NCI-H2196 (cell line): ENCODE results near the gene EEF1AKMT3.
"Not testable (repeated sequence)": the region's sequence is repeated elsewhere in the genome, so short reads cannot be mapped to it uniquely, and the experiment has no call there.

Experiments
- DNase-seq: peaks from one replicate; lab custom pipeline; 2025; ENCODE audit not compliant: unreplicated experiment; lab: John Stamatoyannopoulos, UW

The EEF1AKMT3 gene

GRCh38 chr12:57764662-57765002 lies 7.8 kb upstream of the EEF1AKMT3 start:
- no peak for DNase-seq

- DNase-seq: no peak
These were observed 7.3 kb upstream of the EEF1AKMT3 start for GRCh38 chr12:57765003-57765697.

GRCh38 chr12:57765698-57766463 lies 6.5 kb upstream of the EEF1AKMT3 start:
- DNase-seq: no peak

- no peak for DNase-seq
These were observed 5.7 kb upstream of the EEF1AKMT3 start, which contains the start of gene CYP27B1 for GRCh38 chr12:57766464-57767304. CYP27B1 (minus strand) TSS chr12:57767078; CDS start chr12:57767041, 37 bp downstream.

- no peak for DNase-seq
These were observed 5.1 kb upstream of the EEF1AKMT3 start for GRCh38 chr12:57767305-57767698.

GRCh38 chr12:57767876-57768275 lies 4.5 kb upstream of the EEF1AKMT3 start:
- DNase-seq: no peak

- no peak for DNase-seq
These were observed 2.8 kb upstream of the EEF1AKMT3 start for GRCh38 chr12:57769594-57769993.

GRCh38 chr12:57770734-57771133 lies 1.7 kb upstream of the EEF1AKMT3 start:
- no peak for DNase-seq

GRCh38 chr12:57771236-57771872 lies 1.1 kb upstream of the EEF1AKMT3 start:
- peak; percentile 91 for DNase-seq

GRCh38 chr12:57771873-57772428 lies 463 bp upstream of the EEF1AKMT3 start, which contains the start of gene METTL1:
METTL1 (minus strand) TSS chr12:57772105; CDS start chr12:57772083, 22 bp downstream.
- DNase-seq: peak; percentile 95

- not testable (repeated sequence) for DNase-seq
These were observed 2.2 kb downstream of the EEF1AKMT3 start for GRCh38 chr12:57774634-57775033.

GRCh38 chr12:57775044-57775443 lies 2.6 kb downstream of the EEF1AKMT3 start:
- DNase-seq: no peak

- no peak for DNase-seq
These were observed 3.3 kb downstream of the EEF1AKMT3 start for GRCh38 chr12:57775563-57776246.

- DNase-seq: no peak
These were observed 3.8 kb downstream of the EEF1AKMT3 start for GRCh38 chr12:57776247-57776587.

GRCh38 chr12:57777367-57777766 lies 5.0 kb downstream of the EEF1AKMT3 start:
- DNase-seq: no peak

GRCh38 chr12:57777911-57778310 lies 5.5 kb downstream of the EEF1AKMT3 start:
- DNase-seq: no peak

GRCh38 chr12:57779736-57780135 lies 7.3 kb downstream of the EEF1AKMT3 start:
- no peak for DNase-seq

GRCh38 chr12:57780284-57780897 lies 8.0 kb downstream of the EEF1AKMT3 start:
- DNase-seq: no peak

GRCh38 chr12:57781244-57781643 lies 8.8 kb downstream of the EEF1AKMT3 start:
- no peak for DNase-seq

- DNase-seq: no peak
These were observed 9.4 kb downstream of the EEF1AKMT3 start for GRCh38 chr12:57781801-57782200.
